Measurements from ENCODE around the gene CDH26. TPM values are rescaled to one million over a fixed set of nuclear protein-coding genes. Genes with fewer than 3 reads are reported as not detected.

CDH26 gene
- total RNA-seq, 1 experiment from 2014 or later, result 1.0 TPM

GRCh38 chr20:60056407-60057122, 98.3 kb downstream of the CDH26 start (continued):
- TF ChIP-seq AR (CRISPR knock-in tag; IDR thresholded peaks at IDR 0.05) (no peak), GRHL2 (CRISPR knock-in tag; IDR thresholded peaks at IDR 0.05; ENCODE audit: insufficient replicate concordance, severe bottlenecking) (no peak), PREB (CRISPR knock-in tag; IDR thresholded peaks at IDR 0.05; ENCODE audit: borderline replicate concordance) (no peak), E2F1 (CRISPR knock-in tag; IDR thresholded peaks at IDR 0.05) (no peak), TP53 (CRISPR knock-in tag; IDR thresholded peaks at IDR 0.05) (no peak), FOXP1 (CRISPR knock-in tag; IDR thresholded peaks at IDR 0.05; ENCODE audit: borderline replicate concordance) (no peak), KAT7 (CRISPR knock-in tag; IDR thresholded peaks at IDR 0.05; ENCODE audit: borderline replicate concordance) (no peak), CDX4 (CRISPR knock-in tag; IDR thresholded peaks at IDR 0.05; ENCODE audit: borderline replicate concordance) (no peak), ERG (CRISPR knock-in tag; IDR thresholded peaks at IDR 0.05) (no peak), ZNF425 (CRISPR knock-in tag; conservative IDR thresholded peaks at IDR 0.05) (no peak)

- TF ChIP-seq IRF1 (CRISPR knock-in tag; IDR thresholded peaks at IDR 0.05) (no peak), CTCF (IDR thresholded peaks at IDR 0.05) (peak; percentile 63)
- POLR2A ChIA-PET, result no interaction called here
- no peak overlapping the region for H3K4me3 Mint-ChIP-seq
- DNase-seq (ENCODE audit: low spot score) (peak; percentile 69), ATAC-seq (peak; percentile 58)
- peaks cover 13% of the 10 kb centered on the region for H3K4me1 Mint-ChIP-seq
- peaks cover 12% of the 10 kb centered on the region for H3K27me3 Mint-ChIP-seq (ENCODE audit: low read depth)
- H3K9me3 Mint-ChIP-seq, result peaks cover 3% of the 10 kb centered on the region
- no peaks in the 10 kb centered on the region for H3K36me3 Mint-ChIP-seq
- CTCF ChIA-PET, result interaction anchor here (0.6 to 3.2 kb wide), 39 partner anchors 11 to 1172 kb away, joined by 3 to 28 read pairs (median 5); partner anchors contain the start of genes FAM217B and SYCP2
- no peak overlapping the region for H3K27ac Mint-ChIP-seq
Observed at GRCh38 chr20:60057123-60057865, 99.1 kb downstream of the CDH26 start.

Measured in WTC11 (cell line).